A172 (cell line): Measurements from ENCODE around the gene RPL19. TPM values are rescaled to one million over a fixed set of nuclear protein-coding genes. Genes with fewer than 3 reads are reported as not detected.
A peak's percentile ranks its signal among the peaks of the same experiment; 100 is the strongest.

ENCODE experiments used
- DNase-seq: peaks from one replicate; pipeline ENCODE4 v3.0.0-alpha.2; 2015; ENCODE audit warnings: low spot score
- total RNA-seq: library from RNA; depleted of rRNA; stranded (reverse); fragments of >200 nt; shearing (Covaris generic); gene quantifications from 2 replicates; pipeline ENCODE4 v1.2.3, GENCODE V29; 2014

The RPL19 gene
- total RNA-seq, 1 experiment from 2014 or later = 2,918 TPM

DNA sequence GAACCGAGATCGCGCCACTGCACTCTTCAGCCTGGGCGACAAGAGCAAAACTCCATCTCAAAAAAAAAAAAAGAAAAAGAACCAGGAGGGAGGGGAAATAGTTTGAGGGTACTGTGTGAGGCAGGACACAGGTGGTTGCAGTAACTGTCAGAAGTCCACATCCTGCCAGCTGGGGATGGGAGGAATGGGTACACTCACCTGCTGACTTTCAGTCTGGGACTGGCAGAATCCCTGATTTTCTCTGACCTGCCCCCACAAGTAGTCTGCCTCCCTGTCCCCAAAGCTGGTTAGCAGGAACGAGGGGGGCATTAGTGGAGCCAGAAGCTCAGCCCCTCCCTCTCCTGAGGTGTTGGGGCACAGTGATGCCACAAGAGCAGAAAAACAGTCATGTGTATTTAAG is 27.0 kb upstream of the RPL19 start:
- no peak for DNase-seq

- DNase-seq = no peak
Observed at GRCh38 chr17:39173526-39174274, 26.4 kb upstream of the RPL19 start.

DNA sequence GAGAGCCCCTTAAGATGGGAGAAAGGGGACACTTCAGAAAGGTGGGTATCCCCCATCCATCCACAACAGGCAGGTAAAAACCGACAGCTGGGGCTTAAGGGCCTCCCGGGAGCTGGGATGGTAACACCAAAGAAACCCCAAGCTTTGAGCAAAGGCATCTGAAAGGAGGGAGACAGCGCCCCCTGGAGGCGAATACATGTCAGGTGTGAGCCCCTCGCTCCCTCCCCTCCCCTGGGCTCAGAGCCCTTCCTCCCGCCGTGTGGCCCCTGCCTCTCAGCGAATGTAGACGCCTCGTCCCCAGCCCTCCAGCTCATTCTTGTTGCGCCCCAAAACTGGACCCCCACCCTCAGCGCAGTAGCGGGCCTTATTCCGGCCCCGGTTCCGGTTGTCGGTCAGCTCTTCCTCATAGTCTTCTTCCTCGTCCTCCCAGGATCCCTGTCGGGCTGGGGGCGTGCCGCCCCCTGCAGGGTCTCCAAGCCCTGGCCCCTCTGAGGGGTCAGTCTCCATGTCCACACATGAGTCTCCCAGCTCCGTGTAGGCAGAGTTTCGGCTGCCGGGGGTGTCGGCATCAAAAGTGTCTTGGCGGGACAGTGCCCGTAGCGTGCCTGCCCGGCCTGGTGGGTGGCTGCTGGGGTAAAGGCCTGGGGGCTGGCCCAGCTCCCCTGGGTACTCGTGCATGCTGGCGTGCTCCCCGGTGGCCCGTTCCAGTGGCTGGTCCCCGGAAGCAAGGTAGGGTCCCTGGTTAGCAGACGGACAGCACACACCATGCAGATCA is 25.0 kb upstream of the RPL19 start:
- peak; percentile 45 for DNase-seq

DNA sequence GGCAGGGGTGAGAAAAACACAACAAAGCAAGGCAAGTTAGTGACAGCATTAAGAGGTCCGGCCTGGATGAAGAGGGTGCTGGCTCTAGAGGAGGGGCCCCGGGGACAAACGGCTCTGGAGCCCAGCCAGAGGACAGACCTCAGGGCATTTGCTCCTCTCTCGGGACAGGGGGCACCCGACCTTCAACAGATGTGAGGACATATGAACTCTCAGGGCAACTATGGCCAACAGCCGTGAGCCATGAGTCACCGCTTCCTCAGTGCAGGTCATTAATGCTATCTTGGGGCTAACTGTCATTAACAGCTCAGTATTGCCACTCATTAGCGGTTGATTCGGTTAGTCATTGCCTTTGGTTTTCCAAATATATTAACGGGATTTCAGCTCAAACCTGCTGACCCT is 24.4 kb upstream of the RPL19 start:
- peak; percentile 74 for DNase-seq

GRCh38 chr17:39177256-39177655 is 22.8 kb upstream of the RPL19 start:
- DNase-seq = no peak

DNA sequence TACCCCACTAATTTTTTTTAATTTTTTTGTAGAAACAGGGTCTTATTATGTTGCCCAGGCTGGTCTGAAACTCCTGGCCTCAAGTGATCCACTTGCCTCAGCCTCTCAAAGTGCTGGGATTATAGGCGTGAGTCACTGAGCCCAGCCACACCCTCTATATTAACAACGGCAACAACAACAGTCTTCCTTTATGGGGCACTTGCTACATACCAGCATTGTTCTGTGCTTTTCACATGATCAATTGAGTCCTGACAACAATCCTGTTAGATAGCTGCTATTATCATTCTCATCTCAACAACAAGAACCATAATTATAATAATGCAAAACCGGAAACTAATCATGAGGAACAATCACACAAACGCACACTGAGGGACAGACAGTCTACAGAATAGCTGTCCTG is 21.5 kb upstream of the RPL19 start:
- DNase-seq = peak; percentile 62

DNA sequence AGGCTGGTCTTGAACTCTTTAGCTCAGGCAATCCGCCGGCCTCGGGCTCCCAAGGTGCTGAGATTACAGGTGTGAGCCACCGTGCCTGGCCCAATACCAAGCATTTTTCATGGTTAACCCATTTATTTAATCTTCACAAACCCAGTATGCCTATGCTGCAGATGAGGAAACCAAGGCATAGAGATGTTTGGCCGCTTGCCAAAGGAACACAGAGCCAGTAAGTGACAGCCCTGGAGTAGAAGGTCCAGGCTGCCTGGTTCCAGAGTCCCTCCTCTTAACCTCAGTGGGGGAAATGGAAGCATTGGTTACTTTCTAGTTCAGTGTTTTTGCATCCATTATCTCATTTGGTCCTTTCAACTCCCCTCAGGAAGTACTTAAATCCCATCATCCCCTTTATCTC is 18.8 kb upstream of the RPL19 start:
- no peak for DNase-seq

DNA sequence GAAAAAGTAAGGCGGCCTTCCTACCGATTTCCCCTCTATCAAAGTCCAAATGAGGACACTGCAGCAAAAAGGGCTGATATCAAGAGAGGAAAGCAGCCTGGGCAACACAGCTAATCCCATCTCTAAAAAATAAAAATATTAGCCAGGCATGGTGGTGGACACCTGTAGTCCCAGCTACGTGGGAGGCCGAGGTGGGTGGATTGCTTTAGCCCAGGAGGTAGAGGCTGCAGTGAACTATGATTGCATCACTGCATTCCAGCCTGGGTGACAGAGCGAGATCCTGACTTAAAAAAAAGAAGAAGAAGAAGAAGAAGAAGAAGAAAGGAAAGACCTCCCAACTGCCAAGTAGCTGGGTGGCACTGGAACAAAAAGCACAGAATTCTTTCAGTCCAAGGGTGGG is 17.0 kb upstream of the RPL19 start:
- DNase-seq = no peak

GRCh38 chr17:39183720-39184119 is 16.4 kb upstream of the RPL19 start:
- no peak for DNase-seq

DNA sequence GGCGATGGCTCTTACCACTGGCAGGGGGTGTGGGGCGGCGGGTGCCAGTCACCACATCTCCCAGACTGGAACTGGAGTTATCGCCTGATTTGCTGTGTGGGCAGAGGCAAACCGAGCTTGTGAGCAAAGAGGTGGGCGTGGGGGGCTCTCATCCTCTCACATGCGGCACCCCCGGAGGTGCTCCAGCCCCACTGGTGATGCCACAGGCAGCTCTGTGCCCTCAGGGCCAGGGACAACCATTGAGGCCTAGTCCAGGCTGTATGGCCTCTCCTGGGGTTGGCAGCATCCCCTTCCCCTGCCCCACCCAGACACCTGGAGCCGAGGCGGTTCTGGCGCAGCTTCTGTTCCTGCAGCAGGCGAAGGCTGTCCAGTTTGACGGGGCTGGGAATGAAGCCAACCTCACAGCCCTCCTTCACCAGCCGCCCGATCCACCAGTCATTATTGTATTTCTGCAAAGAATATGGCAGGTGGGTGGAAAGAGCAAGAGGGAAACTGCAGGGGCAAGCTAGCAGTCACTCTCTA is 13.5 kb upstream of the RPL19 start:
- no peak for DNase-seq

DNA sequence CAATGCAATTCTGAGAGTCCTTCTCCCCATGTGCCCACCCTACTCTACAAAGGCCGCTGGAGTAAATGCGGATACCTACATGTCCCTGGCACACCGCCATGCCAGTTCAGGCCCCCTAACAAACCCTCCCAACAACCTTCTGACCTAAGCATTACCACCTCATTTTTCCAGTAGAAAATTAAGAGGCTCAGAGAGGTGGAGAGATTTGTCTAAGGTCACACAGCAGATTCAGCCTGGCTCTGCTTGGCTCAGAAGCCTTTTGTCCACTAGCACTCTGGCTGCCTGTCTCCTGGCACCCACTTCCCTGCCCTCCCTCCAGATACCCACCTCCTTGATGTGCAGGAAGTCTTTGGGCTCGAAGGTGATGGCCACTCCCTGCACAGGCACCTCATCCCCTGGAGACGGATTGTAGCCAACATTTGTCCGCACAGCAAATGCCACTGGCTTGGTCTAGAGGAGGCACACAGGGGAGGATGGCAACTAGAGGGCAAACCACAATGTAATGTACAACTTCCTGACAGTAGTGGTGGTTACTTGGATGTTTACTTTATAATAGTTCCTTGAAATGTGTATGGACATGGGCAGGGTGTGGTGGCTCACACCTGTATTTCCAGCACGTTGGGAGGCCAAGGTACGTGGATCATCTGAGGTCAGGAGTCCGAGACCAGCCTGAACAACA is 12.8 kb upstream of the RPL19 start:
- DNase-seq = peak; percentile 68

DNA sequence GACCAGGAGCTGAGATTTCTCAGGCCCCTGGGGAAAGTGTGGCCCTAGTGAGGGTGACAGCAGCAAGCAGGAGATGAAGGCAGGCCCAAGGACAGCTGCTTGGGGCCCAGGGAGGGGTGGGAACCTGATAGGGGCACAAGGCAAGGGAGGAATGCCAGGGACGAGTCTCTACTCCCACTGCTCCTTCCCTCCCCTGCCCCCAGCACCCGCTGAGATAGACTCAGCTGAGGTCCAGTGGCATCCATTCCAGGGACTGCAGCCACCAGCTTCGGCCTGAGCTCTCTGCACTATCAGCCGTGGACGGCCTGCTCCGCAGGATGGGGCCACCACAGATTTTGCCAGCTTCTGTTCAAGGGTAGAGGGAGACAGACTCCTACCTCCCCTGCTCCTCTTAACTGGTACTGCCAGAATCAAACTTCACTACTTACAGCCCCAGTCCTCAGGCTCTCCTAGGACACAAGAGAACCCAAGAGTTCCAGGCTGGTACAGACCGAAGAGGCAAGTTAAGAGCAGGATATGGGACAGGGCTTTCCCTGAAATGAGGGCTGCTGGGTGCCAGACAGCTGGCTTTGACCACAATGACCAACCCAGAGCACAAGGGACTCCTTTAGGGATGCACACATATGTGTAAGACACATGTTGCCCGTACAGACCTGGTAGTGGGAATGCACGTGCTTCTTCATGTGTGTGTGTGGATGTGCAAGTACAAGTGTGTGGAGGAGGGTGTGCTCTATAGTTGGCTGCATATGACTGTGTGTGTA is 8.2 kb upstream of the RPL19 start:
- no peak for DNase-seq

DNA sequence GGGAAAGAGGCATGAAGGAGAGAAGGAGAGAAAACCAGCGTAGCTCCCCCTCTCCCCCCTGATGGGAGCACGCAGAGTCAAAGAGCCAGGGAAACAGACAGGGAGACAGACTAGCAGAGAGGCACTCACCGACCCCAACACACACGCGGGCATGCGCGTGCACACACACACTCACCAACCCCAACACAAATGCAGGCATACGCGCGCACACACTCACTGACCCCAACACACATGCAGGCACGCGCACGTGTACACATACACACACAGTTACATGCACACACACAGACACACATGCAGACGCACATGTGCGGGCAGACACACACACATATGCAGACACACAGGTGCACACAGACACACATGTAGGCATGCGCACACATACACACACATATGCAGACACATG is 7.2 kb upstream of the RPL19 start:
- no peak for DNase-seq

DNA sequence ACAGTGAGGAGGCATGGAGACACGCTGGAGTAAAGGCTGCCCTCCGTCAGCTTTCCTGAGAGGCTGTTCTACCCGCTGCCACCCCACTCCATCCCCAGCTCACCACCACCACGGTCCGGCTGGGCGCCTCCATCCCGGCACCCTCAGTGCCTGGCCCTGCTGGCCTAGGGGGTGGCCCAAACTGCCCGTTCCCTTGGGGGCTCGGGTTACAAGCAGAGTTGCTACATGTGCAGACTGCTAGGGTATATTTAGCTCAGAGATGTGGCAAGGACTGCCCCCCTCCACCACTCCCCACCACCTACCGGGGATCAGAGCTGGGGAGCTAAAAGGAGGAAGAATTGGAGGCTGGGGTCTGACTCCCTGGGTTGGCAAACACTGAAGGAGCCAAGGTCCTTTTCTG is 6.7 kb upstream of the RPL19 start:
- no peak for DNase-seq

GRCh38 chr17:39194089-39194984 is 5.7 kb upstream of the RPL19 start:
- DNase-seq = no peak

DNA sequence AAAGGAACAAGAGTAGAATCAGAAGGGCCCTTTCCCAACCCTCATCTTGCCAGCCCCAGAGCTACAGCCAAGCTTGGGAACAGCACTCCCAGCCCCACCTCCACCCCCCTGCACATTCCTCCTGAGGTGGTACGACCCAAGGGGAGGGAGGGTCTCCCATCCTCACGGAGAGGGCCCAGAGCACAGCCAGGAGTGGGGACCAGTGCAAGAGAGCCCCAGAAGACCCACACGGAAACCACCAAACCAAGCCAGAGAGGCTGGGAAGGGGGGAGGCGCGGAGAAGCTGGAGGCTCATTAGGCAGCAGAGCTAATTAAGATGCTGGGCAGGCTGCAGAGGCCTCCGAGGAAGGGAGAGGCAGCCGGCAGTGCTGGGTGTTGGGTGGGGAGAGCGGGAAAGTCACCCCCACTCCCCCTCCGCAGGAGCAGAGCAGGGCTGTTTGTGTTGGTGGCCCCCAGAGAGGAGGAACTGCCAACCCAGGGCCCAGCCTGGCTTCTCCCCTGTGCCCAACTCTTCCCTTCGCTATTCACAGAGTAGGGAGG is 5.0 kb upstream of the RPL19 start:
- no peak for DNase-seq

DNA sequence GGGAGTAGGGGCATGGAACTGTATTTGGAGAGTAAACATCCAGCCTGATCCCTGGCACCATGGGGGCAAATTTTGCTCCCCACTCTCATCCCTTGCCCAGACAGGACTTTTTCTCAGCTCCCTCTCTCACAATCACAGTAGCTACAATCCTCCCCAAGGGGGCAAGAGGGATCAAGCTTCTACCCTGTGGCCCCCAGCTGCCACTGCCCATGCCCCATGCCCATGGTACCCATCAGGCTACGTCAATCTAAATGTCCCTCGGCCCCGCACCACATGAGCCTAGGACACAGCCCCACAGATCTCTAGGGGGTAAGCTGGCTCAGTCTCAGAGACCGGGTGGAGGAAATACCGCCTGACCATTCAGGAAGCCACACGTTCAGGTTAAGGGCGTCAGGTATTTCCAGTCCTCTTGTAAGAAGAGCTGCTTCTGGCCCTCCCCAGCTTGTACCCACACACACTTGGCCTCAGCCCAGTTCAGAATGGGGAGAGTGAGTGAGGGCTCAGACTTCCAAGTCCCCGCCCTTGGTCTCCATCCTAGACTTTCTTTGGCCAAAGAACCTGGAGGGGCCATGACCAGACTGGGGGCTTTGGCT is 4.4 kb upstream of the RPL19 start:
- no peak for DNase-seq

- DNase-seq = peak; percentile 51
Observed at GRCh38 chr17:39196241-39196807, 3.8 kb upstream of the RPL19 start.

DNA sequence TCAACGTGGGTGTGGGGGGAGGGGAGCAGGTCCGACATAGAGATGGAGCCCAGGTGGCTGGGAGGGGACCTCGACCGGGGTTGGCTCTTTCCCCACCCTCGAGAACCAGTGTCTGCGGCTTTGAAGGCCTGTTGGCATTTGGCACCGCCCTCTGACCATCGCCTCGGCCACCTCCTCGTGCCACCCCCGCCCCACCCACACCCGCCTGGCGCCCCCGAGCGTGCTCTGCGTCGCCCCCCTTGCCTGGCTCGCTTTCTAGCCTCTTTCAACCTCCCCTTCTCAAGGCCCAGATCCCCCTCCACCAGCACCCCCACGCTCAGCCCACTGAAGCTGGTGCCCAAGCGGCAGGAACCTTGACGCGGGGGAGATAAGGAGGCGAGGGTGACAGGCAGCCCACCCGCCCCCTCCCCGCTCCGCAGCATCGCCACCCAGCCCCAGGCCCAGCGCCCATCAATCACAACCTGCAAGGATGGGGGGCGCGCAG is 3.2 kb upstream of the RPL19 start:
- DNase-seq = peak; percentile 65
